Measurements from ENCODE around the gene SCLY.

The SCLY gene

GRCh38 chr2:238098901-238099713, 38.3 kb downstream of the SCLY start:
- DNase-seq (ENCODE audit: low read depth) = no peak

DNA sequence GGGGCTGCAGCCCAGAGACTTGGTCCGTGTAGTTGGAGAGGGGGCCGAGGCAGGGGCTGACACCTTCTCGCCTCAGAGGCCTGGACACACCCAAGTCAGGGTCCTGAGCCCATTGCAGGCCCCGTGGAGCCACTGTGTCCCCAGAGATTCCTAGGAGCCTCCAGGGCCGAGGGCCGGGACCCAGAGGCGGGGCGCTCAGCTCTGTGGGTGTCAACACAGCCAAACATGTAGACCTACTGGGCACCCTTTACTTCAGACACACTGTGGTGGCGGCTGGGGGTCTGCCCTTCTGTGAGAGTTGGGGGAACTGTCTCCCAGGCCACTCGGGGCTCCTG, 38.9 kb downstream of the SCLY start:
- no peak for DNase-seq (ENCODE audit: low read depth)

DNA sequence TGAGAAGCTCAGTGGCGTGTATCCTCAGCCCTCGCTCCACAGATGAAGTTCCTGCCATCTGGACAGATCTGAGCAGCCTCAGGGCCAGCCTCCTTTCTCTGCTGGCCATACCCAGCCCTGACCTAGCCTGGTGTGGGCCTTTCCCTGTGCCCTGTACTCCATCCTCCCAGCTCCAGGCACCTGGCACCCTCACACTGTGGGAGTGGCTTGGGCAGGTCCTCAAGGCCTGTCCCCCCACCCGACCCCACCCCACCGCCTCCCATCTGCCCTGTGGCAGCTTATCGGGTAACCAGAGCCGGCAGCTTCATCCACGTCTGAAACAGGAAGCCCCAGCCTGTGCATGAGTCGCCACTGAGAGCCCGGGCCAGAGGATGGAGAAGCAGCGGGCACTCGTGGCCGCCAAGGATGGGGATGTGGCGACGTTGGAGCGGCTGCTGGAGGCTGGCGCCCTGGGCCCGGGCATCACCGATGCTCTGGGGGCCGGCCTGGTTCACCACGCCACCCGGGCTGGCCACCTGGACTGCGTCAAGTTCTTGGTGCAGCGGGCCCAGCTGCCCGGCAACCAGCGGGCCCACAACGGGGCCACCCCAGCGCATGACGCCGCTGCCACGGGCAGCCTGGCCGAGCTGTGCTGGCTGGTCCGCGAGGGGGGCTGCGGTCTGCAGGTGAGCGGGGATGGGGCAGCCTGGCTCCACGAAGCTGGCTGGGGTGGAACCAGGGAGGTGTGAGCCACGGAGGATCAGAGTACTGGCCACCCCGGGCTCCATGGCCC, 39.4 kb downstream of the SCLY start, which contains the start of gene ESPNL:
Gene ESPNL, plus strand, starts transcription at position 292 of the 772 bp plus-strand sequence. Its CDS starts 80 bp downstream, at position 372.
- DNase-seq (ENCODE audit: low read depth) = no peak

DNA sequence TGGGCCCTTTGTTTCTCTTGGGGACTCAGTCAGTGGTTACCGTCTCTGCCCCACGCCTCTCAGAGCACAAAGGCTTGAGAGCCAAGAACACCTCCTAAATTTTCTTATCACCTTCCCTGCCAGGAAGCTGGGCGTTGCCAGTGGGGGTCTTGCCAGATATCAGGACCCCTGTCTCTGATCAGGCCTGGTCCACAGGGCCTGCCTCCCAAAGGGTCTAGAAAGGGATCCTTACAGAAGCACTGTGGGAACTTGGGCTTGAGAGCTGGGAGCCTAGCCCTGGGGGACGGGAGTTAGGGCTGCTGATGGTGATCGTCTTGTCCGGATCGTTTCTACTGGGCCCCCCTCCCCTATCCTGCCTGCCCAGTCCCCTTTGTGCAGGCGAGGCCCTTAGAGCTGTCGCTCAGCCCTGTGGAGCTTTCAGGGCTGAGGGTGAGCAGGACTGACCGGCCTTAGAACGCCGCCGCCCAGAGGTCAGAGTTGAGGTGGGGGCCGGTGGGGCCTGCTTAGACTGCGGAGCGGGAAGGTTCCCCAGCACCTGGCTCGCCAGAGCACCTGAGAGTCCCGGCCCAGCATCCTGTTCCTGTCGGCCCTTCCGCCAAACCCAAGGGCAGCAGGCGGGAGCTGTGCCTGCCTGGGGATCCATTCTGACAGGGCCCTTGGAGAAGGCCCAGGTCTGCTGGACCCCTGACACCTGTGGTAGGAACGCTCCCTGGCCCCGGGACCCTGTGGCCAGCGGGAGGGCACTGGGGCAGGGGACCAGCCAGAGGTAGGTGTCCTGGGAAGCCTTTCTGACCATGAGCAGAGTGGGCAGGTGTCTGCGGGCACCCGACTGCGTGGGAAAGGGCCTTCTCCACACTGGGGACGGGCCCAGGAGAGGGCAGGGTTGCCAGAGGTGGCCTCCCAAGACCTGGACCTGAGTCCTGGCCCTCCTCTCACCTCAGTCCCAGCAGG, 40.3 kb downstream of the SCLY start:
- DNase-seq (ENCODE audit: low read depth) = no peak

DNA sequence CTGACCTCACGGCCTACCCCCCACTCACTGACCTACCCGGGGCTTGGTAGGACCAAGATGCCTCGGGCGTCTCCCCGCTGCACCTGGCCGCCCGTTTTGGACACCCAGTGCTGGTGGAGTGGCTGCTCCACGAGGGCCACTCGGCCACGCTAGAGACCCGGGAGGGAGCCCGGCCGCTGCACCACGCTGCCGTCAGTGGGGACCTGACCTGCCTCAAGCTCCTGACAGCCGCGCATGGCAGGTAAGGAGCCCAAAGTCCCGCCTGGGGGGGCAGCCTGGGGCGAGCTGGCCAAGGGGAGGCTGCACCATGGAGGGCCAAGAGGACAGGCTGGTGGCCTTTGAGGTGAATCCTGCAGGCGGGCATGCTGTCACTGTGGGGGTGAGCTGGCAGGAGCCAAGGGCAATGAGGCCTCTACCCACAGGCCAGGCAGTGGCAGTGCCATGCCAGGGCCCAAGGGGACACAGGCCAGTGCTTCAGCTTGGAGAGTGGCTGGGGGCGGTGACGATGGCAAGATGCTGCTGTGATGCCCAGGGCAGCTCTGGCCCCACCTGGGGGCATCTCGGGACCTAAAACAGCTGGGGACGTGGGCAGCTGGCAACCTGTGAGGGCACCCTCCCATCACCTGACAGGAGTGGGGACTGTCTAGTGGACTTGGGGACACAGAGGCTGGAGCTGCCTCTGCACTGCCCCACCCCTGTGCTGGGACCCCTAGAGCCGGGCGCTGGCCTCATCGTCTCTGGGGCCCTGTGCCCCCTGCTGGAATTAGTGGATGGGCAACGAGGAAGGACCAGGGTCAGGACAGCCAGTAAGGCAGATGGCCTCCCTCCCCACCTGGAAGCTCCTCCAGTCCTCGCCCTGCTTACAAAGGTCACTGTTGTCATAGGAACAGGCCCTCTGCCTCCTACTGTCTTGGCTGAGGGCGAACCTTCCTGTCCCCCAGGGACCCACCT, 41.4 kb downstream of the SCLY start:
- no peak for DNase-seq (ENCODE audit: low read depth)

DNA sequence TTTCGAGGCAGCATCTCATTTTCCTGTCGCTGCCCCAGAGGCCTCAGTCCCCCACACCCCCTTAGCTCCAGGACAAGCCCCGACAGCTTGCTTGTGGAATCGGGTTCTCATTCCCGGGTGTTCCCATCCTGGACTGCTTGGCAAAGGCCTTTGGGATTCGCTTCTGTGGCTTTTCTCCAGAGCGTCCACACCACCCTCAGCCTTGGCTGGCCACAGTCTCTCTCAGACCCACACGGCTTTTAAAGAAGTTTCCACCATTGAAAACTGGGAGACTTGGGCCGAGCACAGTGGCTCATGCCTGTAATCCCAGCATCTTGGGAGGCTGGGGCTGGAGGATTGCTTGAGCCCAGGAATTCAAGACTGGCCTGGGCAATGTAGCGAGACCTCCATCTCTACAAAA, 42.1 kb downstream of the SCLY start:
- no peak for DNase-seq (ENCODE audit: low read depth)

DNA sequence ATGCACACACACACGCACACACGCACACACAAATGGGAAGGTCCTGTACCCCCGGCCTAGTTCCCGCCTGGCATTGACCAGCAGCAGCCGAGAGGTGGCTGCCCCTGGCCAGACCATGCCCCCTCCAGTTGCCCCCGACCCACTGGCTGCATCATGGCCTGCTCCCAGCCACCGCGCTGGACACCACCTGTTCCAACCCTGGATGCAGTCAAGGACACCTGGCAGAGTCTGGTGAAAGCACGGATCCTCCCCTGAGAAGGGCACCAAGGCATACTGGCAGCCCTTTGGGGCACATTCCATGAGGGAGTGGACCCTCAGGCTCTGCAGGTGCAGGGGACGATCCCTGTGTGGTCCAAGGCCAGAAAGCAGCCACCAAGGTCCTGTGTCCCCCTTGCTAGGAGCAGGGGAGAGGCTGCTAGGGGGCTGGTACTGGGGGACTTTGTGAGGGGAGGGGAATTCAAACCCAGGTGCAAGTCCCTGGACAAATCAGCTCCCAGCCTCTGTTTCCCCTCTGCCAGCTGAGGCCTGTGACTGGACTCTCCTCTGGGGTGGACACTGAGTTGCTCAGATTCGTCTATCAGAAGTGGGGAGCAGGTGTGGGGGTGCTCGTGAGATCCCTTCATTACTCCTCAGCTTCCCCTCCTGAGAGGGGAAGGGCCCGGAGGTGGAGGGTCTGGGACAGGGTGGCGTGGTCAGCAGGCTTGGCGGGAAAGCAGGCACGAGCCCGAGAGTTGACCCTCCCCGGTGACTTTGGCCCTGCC, 42.8 kb downstream of the SCLY start:
- no peak for DNase-seq (ENCODE audit: low read depth)

DNA sequence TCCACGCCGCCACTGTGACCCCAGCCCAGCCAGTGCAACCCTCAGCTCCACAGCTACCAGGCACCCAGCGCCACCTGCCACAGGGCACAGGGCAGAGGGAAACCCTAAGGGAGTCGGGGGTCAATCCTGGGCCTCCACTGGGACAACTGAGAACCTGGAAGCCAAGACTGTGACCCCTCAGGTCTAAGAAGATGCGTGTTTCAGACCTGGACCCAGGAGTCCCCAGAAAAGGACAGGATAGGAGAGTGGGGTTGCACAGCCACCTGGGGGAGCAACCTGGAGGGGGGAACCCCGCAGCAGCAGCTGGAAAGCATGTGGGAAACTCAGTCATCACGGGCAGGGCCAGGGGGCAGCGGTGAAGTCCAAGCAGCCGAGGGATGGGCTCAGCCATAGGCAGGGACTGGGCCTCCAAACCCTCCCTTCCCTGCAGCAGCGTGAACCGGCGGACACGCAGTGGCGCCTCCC, 43.5 kb downstream of the SCLY start:
- DNase-seq (ENCODE audit: low read depth) = no peak

GRCh38 chr2:238104691-238105371, 44.0 kb downstream of the SCLY start:
- DNase-seq (ENCODE audit: low read depth) = no peak

DNA sequence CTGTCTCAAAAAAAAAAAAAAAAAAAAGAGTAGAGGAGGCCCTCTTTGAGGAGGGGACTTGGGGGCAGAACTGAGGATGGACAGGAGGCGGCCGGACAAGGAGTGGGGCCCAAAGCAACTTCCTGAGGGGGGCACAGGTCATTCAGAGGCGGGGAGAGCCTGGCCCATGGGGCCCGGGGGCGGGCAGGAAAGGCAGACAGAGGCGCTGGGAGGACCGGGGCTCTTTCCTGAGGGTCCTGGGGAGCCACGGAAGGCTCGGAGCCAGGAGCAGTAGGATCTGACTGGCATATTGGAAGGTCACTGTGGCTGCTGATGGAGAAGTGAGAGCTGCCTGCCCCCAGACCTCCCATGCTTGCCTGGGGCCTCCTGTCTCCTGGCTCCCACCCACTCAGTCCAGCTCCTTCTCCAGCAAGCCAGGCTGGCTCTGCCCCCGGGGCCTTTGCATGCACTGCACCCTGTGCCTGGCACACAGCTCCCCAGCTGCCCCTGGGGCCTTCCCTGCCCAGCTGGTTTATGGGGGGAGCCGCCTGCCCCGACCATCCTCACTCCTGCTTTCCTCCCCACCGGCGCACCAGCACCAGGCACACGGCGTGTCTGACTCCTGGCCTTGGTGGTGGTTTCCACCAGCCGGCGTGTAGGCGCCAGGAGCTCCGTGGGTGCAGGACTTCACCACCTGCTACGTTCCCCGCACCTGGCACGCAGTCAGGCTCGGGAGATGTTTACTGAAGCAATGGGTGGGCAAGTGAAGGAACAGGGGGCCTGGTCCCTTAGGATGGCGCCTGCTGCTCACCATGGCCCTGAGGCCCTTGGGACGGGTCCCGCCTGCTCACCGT, 44.9 kb downstream of the SCLY start:
- DNase-seq (ENCODE audit: low read depth) = no peak

DNA sequence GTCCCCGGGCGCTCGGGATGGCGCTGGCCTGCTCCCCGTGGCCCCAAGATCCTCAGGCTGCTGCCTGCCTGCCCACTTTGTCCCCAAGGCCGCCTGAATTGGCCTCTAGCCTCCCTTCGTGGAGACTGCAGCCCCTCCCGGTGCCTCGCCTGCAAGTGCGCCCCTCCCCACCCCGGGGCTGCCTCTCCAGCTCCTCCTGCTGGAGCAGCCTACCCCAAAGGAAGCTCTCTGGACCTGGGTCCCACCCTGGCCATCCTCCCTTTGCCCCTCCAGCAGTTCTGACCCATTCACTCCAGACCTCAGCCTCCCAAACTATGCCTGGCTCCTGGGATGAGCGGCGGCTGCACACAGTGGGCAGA, 45.5 kb downstream of the SCLY start:
- DNase-seq (ENCODE audit: low read depth) = no peak

GRCh38 chr2:238106698-238107524, 46.1 kb downstream of the SCLY start:
- DNase-seq (ENCODE audit: low read depth) = no peak

GRCh38 chr2:238107525-238108422, 47.0 kb downstream of the SCLY start:
- DNase-seq (ENCODE audit: low read depth) = no peak

GRCh38 chr2:238108423-238109183, 47.8 kb downstream of the SCLY start:
- DNase-seq (ENCODE audit: low read depth) = no peak

DNA sequence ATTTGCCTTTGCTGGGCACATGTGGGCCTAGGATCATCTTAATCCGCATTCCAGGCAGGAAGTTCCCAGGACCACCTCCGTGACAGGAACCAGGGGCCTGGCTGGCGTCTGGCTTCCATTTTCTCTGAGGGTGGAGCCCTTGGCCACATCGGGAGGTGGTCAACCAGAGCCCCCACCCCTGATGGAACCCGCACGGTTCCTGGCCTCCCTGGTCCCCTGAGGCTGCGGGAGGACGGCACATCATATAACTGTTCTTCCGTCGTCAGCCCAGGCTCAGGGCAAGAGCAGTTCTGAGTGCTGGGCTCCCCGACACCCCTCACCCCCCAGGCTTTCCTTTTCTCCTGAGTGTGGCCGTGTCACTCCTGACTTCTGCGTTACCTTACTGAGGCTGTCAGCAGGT, 52.8 kb downstream of the SCLY start:
- DNase-seq (ENCODE audit: low read depth) = no peak

GRCh38 chr2:238114331-238114841, 53.6 kb downstream of the SCLY start:
- DNase-seq (ENCODE audit: low read depth) = no peak

All from stimulated activated CD8-positive, alpha-beta memory T cell treated with anti-CD3 and anti-CD28 coated beads, Interleukin-15, amount 100 ng/mL, for 1 hour (primary cell).